Activated naive CD8-positive, alpha-beta T cell treated with anti-CD3 and anti-CD28 coated beads, Interleukin-2, amount 50 U/mL, for 24 hours (primary cell): ENCODE results near the gene RCBTB2.
A peak's percentile ranks its signal among the peaks of the same experiment; 100 is the strongest.

Source experiments
- ATAC-seq: fragments of 150-1000 bp; cut with Tn5 transposase; one replicate; pipeline ENCODE4 v1.10.0; 2021
- DNase-seq: peaks from one replicate; pipeline ENCODE4 v3.0.0; 2021
- H3K27ac Mint-ChIP-seq: one replicate; pipeline ENCODE4 v1.8.0; 2021; ENCODE audit warnings: mild to moderate bottlenecking, mixed read lengths
- H3K27me3 Mint-ChIP-seq: one replicate; pipeline ENCODE4 v1.8.0; 2021; ENCODE audit warnings: mixed read lengths
- H3K36me3 Mint-ChIP-seq: one replicate; pipeline ENCODE4 v1.8.0; 2021; ENCODE audit warnings: low read depth, mixed read lengths
- H3K4me1 Mint-ChIP-seq: one replicate; pipeline ENCODE4 v1.8.0; 2021; ENCODE audit warnings: mixed read lengths
- H3K4me3 Mint-ChIP-seq: one replicate; pipeline ENCODE4 v1.8.0; 2021; ENCODE audit warnings: mild to moderate bottlenecking, moderate library complexity, mixed read lengths
- H3K9me3 Mint-ChIP-seq: one replicate; pipeline ENCODE4 v1.8.0; 2021; ENCODE audit warnings: mixed read lengths

The RCBTB2 gene

GRCh38 chr13:48570216-48570828, 37.4 kb upstream of the RCBTB2 start:
- H3K9me3 Mint-ChIP-seq = no peaks in the 10 kb centered on the region
- H3K27ac Mint-ChIP-seq = no peak overlapping the region
- peaks cover 2% of the 10 kb centered on the region for H3K36me3 Mint-ChIP-seq
- ATAC-seq (no peak), DNase-seq (no peak)
- peaks cover 26% of the 10 kb centered on the region for H3K4me1 Mint-ChIP-seq
- H3K27me3 Mint-ChIP-seq = peaks cover 53% of the 10 kb centered on the region
- H3K4me3 Mint-ChIP-seq = no peak overlapping the region

- peaks cover 21% of the 10 kb centered on the region for H3K4me1 Mint-ChIP-seq
- peaks cover 58% of the 10 kb centered on the region for H3K27me3 Mint-ChIP-seq
- H3K27ac Mint-ChIP-seq = no peak overlapping the region
These were observed 36.3 kb upstream of the RCBTB2 start for GRCh38 chr13:48569104-48569666.

GRCh38 chr13:48568370-48569103, 35.7 kb upstream of the RCBTB2 start:
- H3K36me3 Mint-ChIP-seq = peaks cover 2% of the 10 kb centered on the region
- H3K4me3 Mint-ChIP-seq = no peak overlapping the region
- H3K27me3 Mint-ChIP-seq = peaks cover 60% of the 10 kb centered on the region
- no peak for DNase-seq
- H3K4me1 Mint-ChIP-seq = peaks cover 17% of the 10 kb centered on the region
- H3K9me3 Mint-ChIP-seq = no peaks in the 10 kb centered on the region
- H3K27ac Mint-ChIP-seq = no peak overlapping the region
- ATAC-seq = no peak

More at GRCh38 chr13:48569104-48569666, 36.3 kb upstream of the RCBTB2 start:
- Mint-ChIP-seq H3K4me3 (no peak overlapping the region), H3K9me3 (no peaks in the 10 kb centered on the region), H3K36me3 (peaks cover 2% of the 10 kb centered on the region)
- no peak for DNase-seq
- no peak for ATAC-seq

GRCh38 chr13:48567515-48568369, 34.9 kb upstream of the RCBTB2 start:
- DNase-seq = no peak
- Mint-ChIP-seq H3K4me1 (peaks cover 19% of the 10 kb centered on the region), H3K27me3 (peaks cover 63% of the 10 kb centered on the region), H3K27ac (no peak overlapping the region), H3K36me3 (peaks cover 2% of the 10 kb centered on the region), H3K4me3 (no peak overlapping the region), H3K9me3 (no peaks in the 10 kb centered on the region)
- ATAC-seq = no peak

GRCh38 chr13:48564056-48564455, 31.2 kb upstream of the RCBTB2 start:
- H3K36me3 Mint-ChIP-seq = peaks cover 2% of the 10 kb centered on the region
- H3K4me3 Mint-ChIP-seq = no peak overlapping the region
- H3K4me1 Mint-ChIP-seq = peaks cover 40% of the 10 kb centered on the region
- ATAC-seq (no peak), DNase-seq (no peak)
- H3K27me3 Mint-ChIP-seq = peaks cover 69% of the 10 kb centered on the region
- H3K27ac Mint-ChIP-seq = no peak overlapping the region
- no peaks in the 10 kb centered on the region for H3K9me3 Mint-ChIP-seq

GRCh38 chr13:48563626-48564025, 30.7 kb upstream of the RCBTB2 start:
- no peak for ATAC-seq
- Mint-ChIP-seq H3K4me3 (no peak overlapping the region), H3K4me1 (peaks cover 40% of the 10 kb centered on the region), H3K9me3 (no peaks in the 10 kb centered on the region), H3K36me3 (peaks cover 2% of the 10 kb centered on the region), H3K27ac (no peak overlapping the region), H3K27me3 (peaks cover 67% of the 10 kb centered on the region)
- DNase-seq = no peak

- Mint-ChIP-seq H3K4me1 (peaks cover 40% of the 10 kb centered on the region), H3K27ac (peak overlapping the region; percentile 72), H3K9me3 (no peaks in the 10 kb centered on the region), H3K36me3 (peaks cover 2% of the 10 kb centered on the region), H3K4me3 (no peak overlapping the region), H3K27me3 (peaks cover 66% of the 10 kb centered on the region)
- ATAC-seq (peak; percentile 100), DNase-seq (peak; percentile 49)
These were observed 29.6 kb upstream of the RCBTB2 start for GRCh38 chr13:48562296-48563066.

GRCh38 chr13:48561466-48562235, 28.8 kb upstream of the RCBTB2 start:
- Mint-ChIP-seq H3K27me3 (peaks cover 64% of the 10 kb centered on the region), H3K36me3 (no peaks in the 10 kb centered on the region)

GRCh38 chr13:48560657-48561337, 27.9 kb upstream of the RCBTB2 start:
- Mint-ChIP-seq H3K27ac (no peak overlapping the region), H3K36me3 (peaks cover under 1% of the 10 kb centered on the region), H3K4me3 (no peak overlapping the region), H3K4me1 (peaks cover 38% of the 10 kb centered on the region), H3K27me3 (peaks cover 67% of the 10 kb centered on the region), H3K9me3 (peaks cover 8% of the 10 kb centered on the region)
- ATAC-seq = no peak
- DNase-seq = no peak

More at GRCh38 chr13:48561466-48562235, 28.8 kb upstream of the RCBTB2 start:
- Mint-ChIP-seq H3K9me3 (peaks cover under 1% of the 10 kb centered on the region), H3K4me1 (peaks cover 38% of the 10 kb centered on the region), H3K27ac (no peak overlapping the region), H3K4me3 (no peak overlapping the region)
- DNase-seq (no peak), ATAC-seq (peak; percentile 25)

GRCh38 chr13:48559638-48560320, 26.9 kb upstream of the RCBTB2 start:
- H3K27ac Mint-ChIP-seq = no peak overlapping the region
- H3K4me3 Mint-ChIP-seq = no peak overlapping the region

GRCh38 chr13:48556817-48557216, 23.9 kb upstream of the RCBTB2 start:
- Mint-ChIP-seq H3K4me3 (no peak overlapping the region), H3K27me3 (peaks cover 47% of the 10 kb centered on the region), H3K36me3 (peaks cover 7% of the 10 kb centered on the region), H3K27ac (no peak overlapping the region), H3K9me3 (peaks cover 22% of the 10 kb centered on the region), H3K4me1 (peaks cover 22% of the 10 kb centered on the region)
- no peak for DNase-seq
- no peak for ATAC-seq

More at GRCh38 chr13:48559638-48560320, 26.9 kb upstream of the RCBTB2 start:
- no peak for DNase-seq
- ATAC-seq = no peak
- H3K36me3 Mint-ChIP-seq = peaks cover 4% of the 10 kb centered on the region
- H3K27me3 Mint-ChIP-seq = peaks cover 60% of the 10 kb centered on the region
- H3K4me1 Mint-ChIP-seq = peaks cover 38% of the 10 kb centered on the region
- peaks cover 12% of the 10 kb centered on the region for H3K9me3 Mint-ChIP-seq

- Mint-ChIP-seq H3K36me3 (peaks cover 12% of the 10 kb centered on the region), H3K4me1 (peaks cover 10% of the 10 kb centered on the region), H3K27ac (no peak overlapping the region), H3K27me3 (peaks cover 43% of the 10 kb centered on the region), H3K4me3 (no peak overlapping the region), H3K9me3 (peaks cover 22% of the 10 kb centered on the region)
- ATAC-seq (no peak), DNase-seq (no peak)
These were observed 22.6 kb upstream of the RCBTB2 start for GRCh38 chr13:48555441-48555840.
